PC-3 (cell line): ENCODE results near the gene POMC.

Experiments
- EZH2 ChIP-seq: fragments of 300-600 bp; sonication (generic); IDR thresholded peaks from one replicate; pipeline ENCODE4 v1.6.1; 2017; ENCODE audit warnings: antibody characterized with exemption, mild to moderate bottlenecking, low read length; ENCODE audit not compliant: unreplicated experiment
- EZH2phosphoT487 ChIP-seq: fragments of 300-600 bp; sonication (generic); IDR thresholded peaks from 2 replicates; pipeline ENCODE4 v1.6.1; 2018; ENCODE audit warnings: mild to moderate bottlenecking, antibody characterized with exemption, low read length, borderline replicate concordance
- TF ChIP-seq, protein P1 (sequence below): fragments of 300-600 bp; sonication (generic); conservative IDR thresholded peaks from 2 replicates; pipeline ENCODE4 v1.5.1; 2017; ENCODE audit warnings: antibody characterized with exemption, low read depth, mild to moderate bottlenecking, low read length

- TF ChIP-seq, protein P1, sequence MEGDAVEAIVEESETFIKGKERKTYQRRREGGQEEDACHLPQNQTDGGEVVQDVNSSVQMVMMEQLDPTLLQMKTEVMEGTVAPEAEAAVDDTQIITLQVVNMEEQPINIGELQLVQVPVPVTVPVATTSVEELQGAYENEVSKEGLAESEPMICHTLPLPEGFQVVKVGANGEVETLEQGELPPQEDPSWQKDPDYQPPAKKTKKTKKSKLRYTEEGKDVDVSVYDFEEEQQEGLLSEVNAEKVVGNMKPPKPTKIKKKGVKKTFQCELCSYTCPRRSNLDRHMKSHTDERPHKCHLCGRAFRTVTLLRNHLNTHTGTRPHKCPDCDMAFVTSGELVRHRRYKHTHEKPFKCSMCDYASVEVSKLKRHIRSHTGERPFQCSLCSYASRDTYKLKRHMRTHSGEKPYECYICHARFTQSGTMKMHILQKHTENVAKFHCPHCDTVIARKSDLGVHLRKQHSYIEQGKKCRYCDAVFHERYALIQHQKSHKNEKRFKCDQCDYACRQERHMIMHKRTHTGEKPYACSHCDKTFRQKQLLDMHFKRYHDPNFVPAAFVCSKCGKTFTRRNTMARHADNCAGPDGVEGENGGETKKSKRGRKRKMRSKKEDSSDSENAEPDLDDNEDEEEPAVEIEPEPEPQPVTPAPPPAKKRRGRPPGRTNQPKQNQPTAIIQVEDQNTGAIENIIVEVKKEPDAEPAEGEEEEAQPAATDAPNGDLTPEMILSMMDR = no peak
- TF ChIP-seq EZH2phosphoT487 (no peak), EZH2 (no peak)
Measured at GRCh38 chr2:25159949-25160348, 8.4 kb downstream of the POMC start.
